ENCODE results near the gene NHP2. TPM values are rescaled to one million over a fixed set of nuclear protein-coding genes. Genes with fewer than 3 reads are reported as not detected.

The NHP2 gene
- total RNA-seq, 6 experiments from 2014 or later = 35.5 to 174 (median 43.9) TPM

- DNase-seq = no peak
- Histone ChIP-seq H3K27me3 (no peaks in the 10 kb centered on the region), H3K27ac (no peak overlapping the region), H3K36me3 (no peaks in the 10 kb centered on the region), H3K4me3 (no peak overlapping the region), H3K9me3 (no peaks in the 10 kb centered on the region), H3K4me1 (peaks cover 0 to 21% (median 5%) of the 10 kb centered on the region in 4 donors)
- no peak for TF ChIP-seq POLR2A (IDR thresholded peaks at IDR 0.05)
- no peak for TF ChIP-seq CTCF (IDR thresholded peaks at IDR 0.05)
- 71% methylated on average over 4 of the region's 7 CpGs for WGBS (ENCODE audit: insufficient coverage, low coverage, low lambda C conversion rate, missing lambda C conversion rate)
- no peak for ATAC-seq
- intact Hi-C loops (cut with DNase I) = no loop called here
Observed at GRCh38 chr5:178194026-178194425, 40.3 kb upstream of the NHP2 start.

DNA sequence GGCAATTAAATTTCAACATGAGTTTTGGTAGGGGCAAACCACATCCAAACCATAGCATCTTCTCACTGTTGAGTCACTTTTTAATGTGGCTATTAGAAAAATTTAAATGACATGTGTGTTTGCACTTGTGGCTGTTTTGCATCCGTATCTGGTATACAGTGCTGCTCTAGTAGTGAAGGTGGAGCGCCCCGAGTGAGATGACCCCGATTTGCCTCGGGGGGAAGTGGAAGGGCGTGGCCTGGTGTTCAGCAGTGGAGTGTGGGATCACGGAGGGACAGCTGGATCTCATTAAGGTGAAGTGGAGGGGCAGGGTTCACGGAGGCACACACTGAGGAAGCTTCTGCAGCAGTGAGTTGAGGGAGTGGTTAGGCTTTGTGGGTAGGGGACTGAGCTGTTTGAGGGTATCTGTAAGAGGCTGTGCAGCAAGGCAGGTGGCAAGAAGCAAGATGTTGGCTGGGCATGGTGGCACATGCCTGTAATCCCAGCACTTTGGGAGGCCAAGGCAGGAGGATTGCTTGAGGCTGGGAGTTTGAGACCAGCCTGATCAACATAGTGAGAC, 39.6 kb upstream of the NHP2 start:
- H3K27me3 ChIP-seq = no peaks in the 10 kb centered on the region
- ATAC-seq (no peak), DNase-seq (no peak)
- H3K27ac ChIP-seq = no peak overlapping the region
- H3K4me3 ChIP-seq = no peak overlapping the region
- intact Hi-C loops (cut with DNase I) = no loop called here
- H3K4me1 ChIP-seq = peaks cover 0 to 21% (median 5%) of the 10 kb centered on the region in 4 donors
- 66% methylated on average over 8 of the region's 8 CpGs for WGBS (ENCODE audit: insufficient coverage, low coverage, low lambda C conversion rate, missing lambda C conversion rate)
- H3K9me3 ChIP-seq = no peaks in the 10 kb centered on the region
- TF ChIP-seq CTCF (IDR thresholded peaks at IDR 0.05) (no peak), POLR2A (IDR thresholded peaks at IDR 0.05) (no peak)
- no peaks in the 10 kb centered on the region for H3K36me3 ChIP-seq

GRCh38 chr5:178192787-178193186, 39.1 kb upstream of the NHP2 start:
- H3K4me3 ChIP-seq = no peak overlapping the region
- TF ChIP-seq POLR2A (IDR thresholded peaks at IDR 0.05) = no peak
- TF ChIP-seq CTCF (IDR thresholded peaks at IDR 0.05) = no peak
- ATAC-seq = no peak
- WGBS (ENCODE audit: insufficient coverage, low coverage, low lambda C conversion rate, missing lambda C conversion rate) = 91% methylated on average over 7 of the region's 7 CpGs
- H3K27ac ChIP-seq = no peak overlapping the region
- intact Hi-C loops (cut with DNase I) = no loop called here
- H3K9me3 ChIP-seq = no peaks in the 10 kb centered on the region
- peaks cover 0 to 21% (median 5%) of the 10 kb centered on the region in 4 donors for H3K4me1 ChIP-seq
- no peaks in the 10 kb centered on the region for H3K27me3 ChIP-seq
- peak in 1 of 3 donors; percentile 17 for DNase-seq
- no peaks in the 10 kb centered on the region for H3K36me3 ChIP-seq

DNA sequence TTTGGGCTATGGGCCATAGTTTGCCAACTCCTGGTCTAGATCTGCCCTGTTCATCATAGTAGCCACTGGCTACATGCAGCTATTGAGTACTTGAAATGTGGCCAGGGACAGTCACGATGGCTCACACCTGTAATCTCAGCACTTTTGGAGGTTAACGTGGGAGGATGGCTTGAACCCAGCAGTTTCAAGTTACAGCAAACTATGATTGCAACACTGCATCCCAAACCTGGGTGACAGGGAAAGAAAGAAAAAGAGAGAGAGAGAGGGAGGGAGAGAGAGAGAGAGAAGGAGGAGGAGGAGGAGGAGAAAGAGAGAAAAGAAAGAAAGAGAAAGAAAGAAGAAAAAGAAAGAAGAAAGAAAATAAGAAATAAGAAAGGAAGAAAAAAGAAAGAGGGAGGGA, 38.6 kb upstream of the NHP2 start:
- H3K4me1 ChIP-seq = peaks cover 0 to 21% (median 5%) of the 10 kb centered on the region in 4 donors
- no peaks in the 10 kb centered on the region for H3K9me3 ChIP-seq
- H3K36me3 ChIP-seq = no peaks in the 10 kb centered on the region
- DNase-seq (peak in 2 of 3 donors; percentile 52 to 78), ATAC-seq (peak; percentile 71 to 86 (median 80))
- 25% methylated on average over 2 of the region's 2 CpGs for WGBS (ENCODE audit: insufficient coverage, low coverage, low lambda C conversion rate, missing lambda C conversion rate)
- no peak overlapping the region for H3K27ac ChIP-seq
- TF ChIP-seq CTCF (IDR thresholded peaks at IDR 0.05) (no peak), POLR2A (IDR thresholded peaks at IDR 0.05) (no peak)
- H3K27me3 ChIP-seq = no peaks in the 10 kb centered on the region
- no peak overlapping the region for H3K4me3 ChIP-seq
- intact Hi-C loops (cut with DNase I) = no loop called here

Measured in right lobe of liver (tissue), 6 donors.